ENCODE data around the gene NUP50. TPM values are rescaled to one million over a fixed set of nuclear protein-coding genes. Genes with fewer than 3 reads are reported as not detected.

The NUP50 gene
- total RNA-seq, 1 donor from 2014 or later, result 103 TPM

GRCh38 chr22:45172881-45173585 is 9.3 kb downstream of the NUP50 start:
- no peaks in the 10 kb centered on the region for H3K27me3 Mint-ChIP-seq (ENCODE audit: unreplicated experiment)
- H3K9me3 Mint-ChIP-seq (ENCODE audit: unreplicated experiment), result no peaks in the 10 kb centered on the region
- no peak overlapping the region for H3K4me3 Mint-ChIP-seq (ENCODE audit: unreplicated experiment)
- TF ChIP-seq CTCF (IDR thresholded peaks at IDR 0.05; ENCODE audit: unreplicated experiment), result no peak
- peak overlapping the region; percentile 9 for H3K27ac Mint-ChIP-seq (ENCODE audit: unreplicated experiment)
- no peak for DNase-seq (ENCODE audit: low spot score)
- peaks cover 7% of the 10 kb centered on the region for H3K4me1 Mint-ChIP-seq (ENCODE audit: unreplicated experiment)
- H3K36me3 Mint-ChIP-seq (ENCODE audit: low read depth, unreplicated experiment), result peaks cover 52% of the 10 kb centered on the region

- TF ChIP-seq CTCF (IDR thresholded peaks at IDR 0.05; ENCODE audit: unreplicated experiment), result no peak
- Mint-ChIP-seq H3K36me3 (ENCODE audit: low read depth, unreplicated experiment) (peaks cover 29% of the 10 kb centered on the region), H3K4me1 (ENCODE audit: unreplicated experiment) (no peaks in the 10 kb centered on the region), H3K9me3 (ENCODE audit: unreplicated experiment) (no peaks in the 10 kb centered on the region), H3K4me3 (ENCODE audit: unreplicated experiment) (no peak overlapping the region), H3K27ac (ENCODE audit: unreplicated experiment) (no peak overlapping the region), H3K27me3 (ENCODE audit: unreplicated experiment) (no peaks in the 10 kb centered on the region)
- DNase-seq (ENCODE audit: low spot score), result no peak
Observed at GRCh38 chr22:45179276-45180049, 15.7 kb downstream of the NUP50 start.

- H3K4me3 Mint-ChIP-seq (ENCODE audit: unreplicated experiment), result no peak overlapping the region
- no peak for TF ChIP-seq CTCF (IDR thresholded peaks at IDR 0.05; ENCODE audit: unreplicated experiment)
- H3K27ac Mint-ChIP-seq (ENCODE audit: unreplicated experiment), result no peak overlapping the region
- H3K9me3 Mint-ChIP-seq (ENCODE audit: unreplicated experiment), result no peaks in the 10 kb centered on the region
- H3K27me3 Mint-ChIP-seq (ENCODE audit: unreplicated experiment), result peaks cover 3% of the 10 kb centered on the region
- peaks cover 27% of the 10 kb centered on the region for H3K36me3 Mint-ChIP-seq (ENCODE audit: low read depth, unreplicated experiment)
- no peaks in the 10 kb centered on the region for H3K4me1 Mint-ChIP-seq (ENCODE audit: unreplicated experiment)
- no peak for DNase-seq (ENCODE audit: low spot score)
Observed at GRCh38 chr22:45180146-45180679, 16.5 kb downstream of the NUP50 start.

GRCh38 chr22:45181240-45181639 is 17.5 kb downstream of the NUP50 start:
- DNase-seq (ENCODE audit: low spot score), result no peak
- peaks cover 3% of the 10 kb centered on the region for H3K27me3 Mint-ChIP-seq (ENCODE audit: unreplicated experiment)
- no peaks in the 10 kb centered on the region for H3K9me3 Mint-ChIP-seq (ENCODE audit: unreplicated experiment)
- TF ChIP-seq CTCF (IDR thresholded peaks at IDR 0.05; ENCODE audit: unreplicated experiment), result no peak
- no peaks in the 10 kb centered on the region for H3K4me1 Mint-ChIP-seq (ENCODE audit: unreplicated experiment)
- H3K4me3 Mint-ChIP-seq (ENCODE audit: unreplicated experiment), result no peak overlapping the region
- H3K36me3 Mint-ChIP-seq (ENCODE audit: low read depth, unreplicated experiment), result peaks cover 28% of the 10 kb centered on the region
- H3K27ac Mint-ChIP-seq (ENCODE audit: unreplicated experiment), result no peak overlapping the region

GRCh38 chr22:45181766-45182165 is 18.0 kb downstream of the NUP50 start:
- H3K27ac Mint-ChIP-seq (ENCODE audit: unreplicated experiment), result no peak overlapping the region
- no peaks in the 10 kb centered on the region for H3K9me3 Mint-ChIP-seq (ENCODE audit: unreplicated experiment)
- peaks cover 3% of the 10 kb centered on the region for H3K27me3 Mint-ChIP-seq (ENCODE audit: unreplicated experiment)
- H3K4me3 Mint-ChIP-seq (ENCODE audit: unreplicated experiment), result no peak overlapping the region
- peaks cover 28% of the 10 kb centered on the region for H3K36me3 Mint-ChIP-seq (ENCODE audit: low read depth, unreplicated experiment)
- no peak for DNase-seq (ENCODE audit: low spot score)
- H3K4me1 Mint-ChIP-seq (ENCODE audit: unreplicated experiment), result no peaks in the 10 kb centered on the region
- no peak for TF ChIP-seq CTCF (IDR thresholded peaks at IDR 0.05; ENCODE audit: unreplicated experiment)

Measured in endothelial cell (in vitro differentiated cells).